Astrocyte (in vitro differentiated cells and primary cell): ENCODE results near the gene RUNX1.

ENCODE experiments used
- CTCF ChIP-seq: IDR thresholded peaks from 2 replicates; pipeline ENCODE4 v1.5.1; 2011; ENCODE audit warnings: low read depth, mild to moderate bottlenecking, inconsistent platforms, low read length, moderate library complexity; ENCODE audit not compliant: insufficient read depth
- EZH2 ChIP-seq: IDR thresholded peaks from 2 replicates; pipeline ENCODE4 v1.6.1; 2012; ENCODE audit warnings: mild to moderate bottlenecking, low read length, inconsistent platforms; ENCODE audit not compliant: insufficient read depth

GRCh38 chr21:34910396-34910795, 138.7 kb downstream of the RUNX1 start:
- TF ChIP-seq EZH2 (no peak), CTCF (no peak)
